NCI-H1694 treated with DMSO at 0.1 percent for 48 hours (cell line): ENCODE results near the gene MRPS2.
"Not testable (repeated sequence)": the region's sequence is repeated elsewhere in the genome, so short reads cannot be mapped to it uniquely, and the experiment has no call there.

Source experiments
- DNase-seq: peaks from one replicate; lab custom pipeline; 2025; lab: John Stamatoyannopoulos, UW

Gene MRPS2

GRCh38 chr9:135500525-135501260, at the start of gene MRPS2:
Gene MRPS2 (plus strand): TSS chr9:135500682. CDS start chr9:135500711, 29 bp downstream.
- peak; percentile 31 for DNase-seq

- DNase-seq = no peak
Observed at GRCh38 chr9:135450956-135451355, 49.5 kb upstream of the MRPS2 start.

- peak; percentile 1 for DNase-seq
Observed at GRCh38 chr9:135451909-135452308, 48.6 kb upstream of the MRPS2 start.

GRCh38 chr9:135454737-135455136, 45.7 kb upstream of the MRPS2 start:
- no peak for DNase-seq

- no peak for DNase-seq
Observed at GRCh38 chr9:135455401-135456030, 45.0 kb upstream of the MRPS2 start.

GRCh38 chr9:135456436-135457104, 43.9 kb upstream of the MRPS2 start:
- DNase-seq = peak; percentile 72

GRCh38 chr9:135458478-135458877, 42.0 kb upstream of the MRPS2 start:
- not testable (repeated sequence) for DNase-seq

GRCh38 chr9:135461936-135462335, 38.5 kb upstream of the MRPS2 start:
- no peak for DNase-seq

- DNase-seq = no peak
Observed at GRCh38 chr9:135463140-135463539, 37.3 kb upstream of the MRPS2 start.

- no peak for DNase-seq
Observed at GRCh38 chr9:135464181-135464580, 36.3 kb upstream of the MRPS2 start.

GRCh38 chr9:135468854-135469521, 31.5 kb upstream of the MRPS2 start:
- DNase-seq = no peak

- no peak for DNase-seq
Observed at GRCh38 chr9:135471791-135472640, 28.5 kb upstream of the MRPS2 start.

- no peak for DNase-seq
Observed at GRCh38 chr9:135473972-135474543, 26.4 kb upstream of the MRPS2 start.

- DNase-seq = peak; percentile 17
Observed at GRCh38 chr9:135474915-135475314, 25.6 kb upstream of the MRPS2 start.

- DNase-seq = no peak
Observed at GRCh38 chr9:135476561-135477355, 23.7 kb upstream of the MRPS2 start.

GRCh38 chr9:135478191-135478590, 22.3 kb upstream of the MRPS2 start:
- DNase-seq = no peak

- DNase-seq = no peak
Observed at GRCh38 chr9:135478829-135479468, 21.5 kb upstream of the MRPS2 start.

- no peak for DNase-seq
Observed at GRCh38 chr9:135479469-135480052, 20.9 kb upstream of the MRPS2 start, which contains the start of gene PPP1R26. Gene PPP1R26 (plus strand): TSS chr9:135479782. CDS start chr9:135484511, 4,729 bp downstream.
